Mucosa of rectum (tissue), 2 donors: Measurements from ENCODE around the gene MTG1.
"Not testable (repeated sequence)": the region's sequence is repeated elsewhere in the genome, so short reads cannot be mapped to it uniquely, and the experiment has no call there.

Experiments
- H3K27ac ChIP-seq, 2 donors: one replicate each; pipeline ENCODE4 v1.7.0; 2013; ENCODE audit warnings: inconsistent platforms in 2 of 2, low read depth in 2 of 2, low read length in 2 of 2
- H3K27me3 ChIP-seq, 2 donors: one replicate each; pipeline ENCODE4 v1.7.0; 2013; ENCODE audit warnings: low read length in 2 of 2; ENCODE audit not compliant: control insufficient read depth in 2 of 2, insufficient read depth in 2 of 2
- H3K36me3 ChIP-seq, 2 donors: one replicate each; pipeline ENCODE4 v1.7.0; 2013; ENCODE audit warnings: low read length in 2 of 2; ENCODE audit not compliant: control insufficient read depth in 2 of 2, insufficient read depth in 2 of 2
- H3K4me1 ChIP-seq, 2 donors: one replicate each; pipeline ENCODE4 v1.7.0; 2013; ENCODE audit warnings: low read length in 2 of 2, mild to moderate bottlenecking in 1 of 2; ENCODE audit not compliant: control insufficient read depth in 2 of 2, insufficient read depth in 2 of 2
- H3K4me3 ChIP-seq, 2 donors: one replicate each; pipeline ENCODE4 v1.7.0; 2013; ENCODE audit warnings: low read length in 2 of 2
- H3K9ac ChIP-seq, 2 donors: one replicate each; pipeline ENCODE4 v1.7.0; 2013; ENCODE audit warnings: low read length in 2 of 2, low read depth in 1 of 2, mild to moderate bottlenecking in 1 of 2
- H3K9me3 ChIP-seq, 2 donors: one replicate each; pipeline ENCODE4 v1.7.0; 2013; ENCODE audit warnings: low read length in 2 of 2; ENCODE audit not compliant: control insufficient read depth in 2 of 2
- donor health status: healthy.
- donor health status: Normal muscosa, but diverticular disease.

MTG1 gene

GRCh38 chr10:133424102-133424501, 30.1 kb downstream of the MTG1 start:
- H3K27me3 ChIP-seq, H3K9me3 ChIP-seq, H3K4me3 ChIP-seq, H3K27ac ChIP-seq, H3K4me1 ChIP-seq, H3K9ac ChIP-seq: not testable (repeated sequence)
- H3K36me3 ChIP-seq, result peaks cover 7 to 14% of the 10 kb centered on the region in 2 donors

- not testable (repeated sequence) for H3K4me3 ChIP-seq
Measured at GRCh38 chr10:133424601-133425000, 30.6 kb downstream of the MTG1 start, which contains the start of gene SPRN. Gene SPRN, minus strand, starts transcription at chr10:133424625. Its CDS starts 944 bp downstream, at chr10:133423681.

GRCh38 chr10:133429571-133429970, 35.6 kb downstream of the MTG1 start:
- H3K27ac ChIP-seq, H3K4me1 ChIP-seq, H3K27me3 ChIP-seq, H3K9me3 ChIP-seq, H3K9ac ChIP-seq, H3K36me3 ChIP-seq, H3K4me3 ChIP-seq: not testable (repeated sequence)

More at GRCh38 chr10:133424601-133425000, 30.6 kb downstream of the MTG1 start, which contains the start of gene SPRN:
- H3K27ac ChIP-seq, H3K27me3 ChIP-seq, H3K9ac ChIP-seq, H3K4me1 ChIP-seq, H3K9me3 ChIP-seq: not testable (repeated sequence)
- peaks cover 6 to 12% of the 10 kb centered on the region in 2 donors for H3K36me3 ChIP-seq

- H3K9me3 ChIP-seq, H3K9ac ChIP-seq, H3K27ac ChIP-seq, H3K4me3 ChIP-seq, H3K4me1 ChIP-seq, H3K36me3 ChIP-seq, H3K27me3 ChIP-seq: not testable (repeated sequence)
Measured at GRCh38 chr10:133431888-133432613, 38.1 kb downstream of the MTG1 start.

GRCh38 chr10:133432789-133433188, 38.8 kb downstream of the MTG1 start:
- not testable (repeated sequence) for H3K9ac ChIP-seq, H3K9me3 ChIP-seq, H3K27ac ChIP-seq, H3K4me3 ChIP-seq, H3K36me3 ChIP-seq, H3K27me3 ChIP-seq, H3K4me1 ChIP-seq

DNA sequence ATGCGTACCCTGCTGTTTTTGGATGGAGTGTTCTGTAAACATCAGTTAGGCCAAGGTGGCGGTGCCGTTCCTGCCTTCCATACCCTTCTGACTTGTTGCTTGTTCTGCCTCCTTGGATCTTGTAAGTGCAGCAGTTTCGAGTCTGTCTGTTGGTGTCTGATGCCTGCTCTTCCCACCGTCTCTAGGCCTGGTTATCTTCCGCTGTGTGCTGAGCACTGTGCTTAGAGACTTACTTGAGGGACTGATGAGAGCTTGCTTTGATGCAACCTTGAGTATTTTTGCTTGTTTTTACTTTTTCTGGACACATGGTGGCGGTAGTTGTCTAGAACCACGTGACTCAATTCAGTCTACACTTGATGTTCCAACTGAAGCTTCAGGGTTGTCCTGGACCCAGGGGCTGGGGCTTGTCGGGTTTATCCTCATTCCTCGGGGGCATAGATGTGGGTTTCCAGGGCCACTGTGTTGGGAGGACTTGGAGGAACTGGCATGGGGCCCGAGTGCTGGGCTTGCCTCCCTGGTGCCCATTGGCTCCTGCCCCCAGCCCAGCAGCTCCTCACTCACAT, 44.8 kb downstream of the MTG1 start:
- Histone ChIP-seq H3K9ac (no peak overlapping the region), H3K36me3 (no peaks in the 10 kb centered on the region), H3K27ac (no peak overlapping the region), H3K4me1 (no peaks in the 10 kb centered on the region), H3K4me3 (no peak overlapping the region), H3K27me3 (no peaks in the 10 kb centered on the region), H3K9me3 (no peaks in the 10 kb centered on the region)

GRCh38 chr10:133439517-133440461, 45.8 kb downstream of the MTG1 start:
- Histone ChIP-seq H3K36me3 (no peaks in the 10 kb centered on the region), H3K27ac (no peak overlapping the region), H3K27me3 (no peaks in the 10 kb centered on the region), H3K4me1 (no peaks in the 10 kb centered on the region), H3K9ac (no peak overlapping the region), H3K4me3 (no peak overlapping the region), H3K9me3 (no peaks in the 10 kb centered on the region)

GRCh38 chr10:133440633-133441285, 46.8 kb downstream of the MTG1 start:
- H3K9me3 ChIP-seq, result no peaks in the 10 kb centered on the region
- no peak overlapping the region for H3K27ac ChIP-seq
- H3K27me3 ChIP-seq, result no peaks in the 10 kb centered on the region
- H3K4me1 ChIP-seq, result no peaks in the 10 kb centered on the region
- no peak overlapping the region for H3K9ac ChIP-seq
- H3K4me3 ChIP-seq, result no peak overlapping the region
- no peaks in the 10 kb centered on the region for H3K36me3 ChIP-seq

DNA sequence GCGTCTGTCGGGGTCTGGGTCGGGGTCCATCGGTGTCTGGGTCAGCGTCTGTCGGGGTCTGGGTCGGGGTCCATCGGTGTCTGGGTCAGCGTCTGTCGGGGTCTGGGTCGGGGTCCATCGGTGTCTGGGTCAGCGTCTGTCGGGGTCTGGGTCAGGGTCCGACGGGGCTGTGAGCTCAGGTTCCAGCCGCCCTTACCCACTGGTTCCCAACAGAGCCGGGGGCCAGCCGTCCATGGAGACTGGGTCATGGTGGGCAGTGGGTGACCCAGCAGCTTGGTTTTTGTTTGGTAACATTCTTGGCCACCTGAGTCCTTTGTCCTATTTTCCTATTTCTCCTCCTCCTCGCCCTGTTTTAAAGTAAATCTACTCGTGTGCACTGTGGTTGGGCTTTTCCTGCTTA, 47.4 kb downstream of the MTG1 start:
- not testable (repeated sequence) for H3K9me3 ChIP-seq, H3K27me3 ChIP-seq, H3K27ac ChIP-seq, H3K36me3 ChIP-seq, H3K9ac ChIP-seq, H3K4me3 ChIP-seq, H3K4me1 ChIP-seq

- no peak overlapping the region for H3K9ac ChIP-seq
- H3K4me1 ChIP-seq, result no peaks in the 10 kb centered on the region
- H3K36me3 ChIP-seq, result no peaks in the 10 kb centered on the region
- H3K9me3 ChIP-seq, result no peaks in the 10 kb centered on the region
- H3K27me3 ChIP-seq, result no peaks in the 10 kb centered on the region
- H3K27ac ChIP-seq, result no peak overlapping the region
- no peak overlapping the region for H3K4me3 ChIP-seq
Measured at GRCh38 chr10:133441780-133442179, 47.8 kb downstream of the MTG1 start.
